Body of pancreas (tissue), 4 donors: Measurements from ENCODE around the gene CEACAM4. TPM values are rescaled to one million over a fixed set of nuclear protein-coding genes. Genes with fewer than 3 reads are reported as not detected.

ENCODE experiments used
- ATAC-seq: fragments of 150-250 bp; one replicate; pipeline ENCODE4 v1.9.1; 2016
- DNase-seq, 4 donors: peaks; one replicate each; pipeline ENCODE4 v3.0.0-alpha.2; 2019
- H3K27ac ChIP-seq, 4 donors: fragments of 200-600 bp; sonication (generic); 1 replicate in 3 of 4; 2 replicates in 1 of 4; pipeline versions ENCODE4 v1.5.1 to v1.6.1; 2016 to 2019; ENCODE audit warnings: mild to moderate bottlenecking in 1 of 4, mixed read lengths in 1 of 4, moderate library complexity in 1 of 4
- H3K27me3 ChIP-seq, 2 donors: fragments of 200-600 bp; sonication (generic); one replicate each; pipeline ENCODE4 v1.6.0; 2016; ENCODE audit warnings: mild to moderate bottlenecking in 1 of 2
- H3K36me3 ChIP-seq, 2 donors: fragments of 200-600 bp; sonication (generic); replicated peaks in 1 of 2; 2 replicates each; pipeline ENCODE4 v1.5.1; 2016; ENCODE audit warnings: low read depth in 2 of 2; ENCODE audit not compliant: insufficient read depth in 1 of 2
- H3K4me1 ChIP-seq: fragments of 200-600 bp; sonication (generic); one replicate; pipeline ENCODE4 v1.6.0; 2016
- H3K4me3 ChIP-seq, 2 donors: fragments of 200-600 bp; sonication (generic); 1 replicate in 1 of 2; 2 replicates in 1 of 2; pipeline ENCODE4 v1.5.1; 2016 to 2019
- H3K9me3 ChIP-seq, 3 donors: fragments of 200-600 bp; sonication (generic); 1 replicate in 2 of 3; 2 replicates in 1 of 3; pipeline ENCODE4 v1.5.1; 2016
- POLR2A ChIP-seq, 3 donors: fragments of 450-650 bp; IDR thresholded peaks; one replicate each; pipeline ENCODE4 v1.6.1; 2016; ENCODE audit warnings: antibody characterized with exemption in 3 of 3, mild to moderate bottlenecking in 2 of 3
- WGBS, 2 donors: methylation state at CpG; one replicate each; pipeline ENCODE4 v1.1.5; 2017; 5-methylcytosine and 5-hydroxymethylcytosine counted together
- intact Hi-C: fragments of 100-400 bp; cut with DNase I; formaldehyde crosslinking; loops from one replicate; pipeline ENCODE4 v1.15.1; 2023
- total RNA-seq, 2 donors: library from RNA; depleted of rRNA; stranded (reverse); fragments of >200 nt; gene quantifications; one replicate each; pipeline ENCODE4 v1.1.0, GENCODE V29; 2016
- TF ChIP-seq, protein P1 (sequence below), 7 experiments: fragments of 450-650 bp in 4 of 7; fragments of 200-600 bp in 3 of 7; sonication (generic) in 3 of 7; IDR thresholded peaks; one replicate each; pipeline ENCODE4 v1.5.1; 2016 to 2019; ENCODE audit warnings: antibody characterized with exemption in 7 of 7

Gene CEACAM4
- total RNA-seq, 2 donors from 2014 or later: 1.8 TPM; not detected in 1

DNA sequence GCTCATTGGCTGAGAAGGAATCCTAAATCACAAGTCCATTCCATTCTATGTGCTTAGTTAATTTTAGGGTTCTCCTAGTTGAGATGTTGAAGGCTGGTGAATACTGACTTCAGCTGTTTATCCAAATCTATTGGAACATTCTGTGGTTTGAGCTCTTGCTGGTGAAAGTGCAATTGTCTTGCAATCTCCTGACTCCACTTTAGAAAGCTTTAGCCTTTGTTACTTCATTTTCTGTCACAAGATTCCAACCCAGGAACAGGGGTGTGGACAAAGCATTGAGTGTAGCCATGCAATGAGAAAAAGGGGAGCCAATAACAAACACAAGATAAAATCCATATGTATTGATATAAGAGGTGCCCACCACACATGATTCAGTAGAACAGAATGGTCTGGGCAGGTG, 35.9 kb downstream of the CEACAM4 start:
- Histone ChIP-seq H3K4me1 (no peaks in the 10 kb centered on the region), H3K36me3 (no peaks in the 10 kb centered on the region), H3K27ac (no peak overlapping the region), H3K27me3 (no peaks in the 10 kb centered on the region), H3K4me3 (no peak overlapping the region), H3K9me3 (no peaks in the 10 kb centered on the region)
- TF ChIP-seq POLR2A (IDR thresholded peaks at IDR 0.05): no peak
- TF ChIP-seq, protein P1, sequence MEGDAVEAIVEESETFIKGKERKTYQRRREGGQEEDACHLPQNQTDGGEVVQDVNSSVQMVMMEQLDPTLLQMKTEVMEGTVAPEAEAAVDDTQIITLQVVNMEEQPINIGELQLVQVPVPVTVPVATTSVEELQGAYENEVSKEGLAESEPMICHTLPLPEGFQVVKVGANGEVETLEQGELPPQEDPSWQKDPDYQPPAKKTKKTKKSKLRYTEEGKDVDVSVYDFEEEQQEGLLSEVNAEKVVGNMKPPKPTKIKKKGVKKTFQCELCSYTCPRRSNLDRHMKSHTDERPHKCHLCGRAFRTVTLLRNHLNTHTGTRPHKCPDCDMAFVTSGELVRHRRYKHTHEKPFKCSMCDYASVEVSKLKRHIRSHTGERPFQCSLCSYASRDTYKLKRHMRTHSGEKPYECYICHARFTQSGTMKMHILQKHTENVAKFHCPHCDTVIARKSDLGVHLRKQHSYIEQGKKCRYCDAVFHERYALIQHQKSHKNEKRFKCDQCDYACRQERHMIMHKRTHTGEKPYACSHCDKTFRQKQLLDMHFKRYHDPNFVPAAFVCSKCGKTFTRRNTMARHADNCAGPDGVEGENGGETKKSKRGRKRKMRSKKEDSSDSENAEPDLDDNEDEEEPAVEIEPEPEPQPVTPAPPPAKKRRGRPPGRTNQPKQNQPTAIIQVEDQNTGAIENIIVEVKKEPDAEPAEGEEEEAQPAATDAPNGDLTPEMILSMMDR (IDR thresholded peaks at IDR 0.05): no peak
- DNase-seq (no peak), ATAC-seq (no peak)
- intact Hi-C loops: no loop called here

DNA sequence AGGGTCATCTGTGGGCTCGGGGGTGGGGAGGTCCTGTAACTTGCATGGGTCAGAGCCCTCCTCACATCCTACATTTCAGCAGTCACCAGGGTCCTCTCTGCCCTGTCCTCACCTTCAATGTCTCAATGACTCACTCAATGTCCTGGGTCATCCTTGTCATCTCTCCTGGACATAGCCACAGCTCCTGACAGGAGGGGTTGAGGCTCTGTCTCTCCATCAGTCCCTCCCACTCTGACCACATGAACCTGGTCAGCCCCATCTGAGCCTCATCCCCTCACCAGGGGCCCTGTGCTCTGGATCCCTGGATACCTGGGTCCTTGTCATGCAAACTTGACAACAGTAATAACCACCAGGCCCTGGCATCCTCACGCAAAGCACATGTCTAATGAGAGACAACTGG, 37.5 kb downstream of the CEACAM4 start:
- no peak for TF ChIP-seq POLR2A (IDR thresholded peaks at IDR 0.05)
- TF ChIP-seq, protein P1 (IDR thresholded peaks at IDR 0.05): no peak
- Histone ChIP-seq H3K9me3 (no peaks in the 10 kb centered on the region), H3K27ac (no peak overlapping the region), H3K4me3 (no peak overlapping the region), H3K36me3 (no peaks in the 10 kb centered on the region), H3K4me1 (no peaks in the 10 kb centered on the region), H3K27me3 (no peaks in the 10 kb centered on the region)
- ATAC-seq: no peak
- no peak for DNase-seq
- intact Hi-C loops: no loop called here
- 21 to 36% methylated on average over 2 of the region's 2 CpGs for WGBS, 2 donors

DNA sequence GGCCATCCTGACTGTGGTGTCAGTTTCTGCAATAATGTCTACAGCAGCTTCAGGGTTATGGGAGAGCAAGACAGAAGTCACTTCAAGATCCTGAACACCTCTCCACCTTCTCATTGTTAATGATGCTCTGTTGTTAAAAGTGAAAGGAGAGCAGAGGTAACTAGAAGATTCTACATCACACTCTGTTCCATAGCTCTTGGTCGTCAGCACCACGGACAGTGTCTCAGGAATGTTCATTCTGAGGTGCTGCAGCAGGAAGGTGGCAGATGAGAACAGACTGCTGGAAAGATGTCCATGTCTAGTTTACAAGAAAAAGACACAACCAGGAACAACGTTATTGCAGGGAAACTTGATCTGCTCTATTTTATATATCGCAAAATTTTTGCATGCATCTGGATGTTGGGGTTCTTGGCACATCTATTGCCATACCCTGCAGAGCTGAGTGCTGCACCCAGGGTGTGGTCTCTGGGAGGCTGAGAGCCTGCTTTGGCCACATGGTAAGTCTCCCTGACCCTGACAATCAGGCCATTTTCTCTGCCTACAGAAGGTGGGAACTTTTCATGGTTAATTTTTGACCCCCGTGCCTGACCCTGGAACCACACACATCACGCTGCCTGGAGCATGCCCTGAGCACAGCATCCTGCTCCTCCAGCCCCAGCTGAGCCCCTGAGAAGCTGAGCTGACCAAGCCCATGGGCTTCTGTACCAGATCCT, 38.2 kb downstream of the CEACAM4 start:
- 19 to 27% methylated on average over 6 of the region's 6 CpGs for WGBS, 2 donors
- Histone ChIP-seq H3K36me3 (no peaks in the 10 kb centered on the region), H3K9me3 (no peaks in the 10 kb centered on the region), H3K4me3 (no peak overlapping the region), H3K27ac (no peak overlapping the region), H3K27me3 (no peaks in the 10 kb centered on the region), H3K4me1 (no peaks in the 10 kb centered on the region)
- ATAC-seq: no peak
- no peak for TF ChIP-seq POLR2A (IDR thresholded peaks at IDR 0.05)
- TF ChIP-seq, protein P1 (IDR thresholded peaks at IDR 0.05): no peak
- intact Hi-C loops: no loop called here
- peak in 2 of 4 donors; percentile 39 to 47 for DNase-seq

DNA sequence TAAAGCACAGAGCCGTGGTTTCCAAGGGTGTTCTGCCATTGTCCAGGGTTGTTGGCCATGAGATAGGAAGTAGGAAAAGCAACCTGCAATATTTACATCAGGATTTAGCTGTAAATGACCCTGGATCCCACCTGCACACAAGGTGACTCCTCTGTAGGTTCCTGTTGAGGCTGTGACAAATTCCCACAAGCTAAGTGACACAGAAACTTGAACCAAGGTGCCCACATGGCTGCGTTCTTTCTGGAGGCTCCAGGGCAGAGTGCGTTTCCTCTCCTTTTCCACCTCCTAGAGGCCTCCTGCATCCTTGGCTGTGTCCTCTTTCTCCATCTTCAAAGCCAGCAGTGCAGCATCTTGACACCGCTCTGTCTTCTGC, 39.0 kb downstream of the CEACAM4 start:
- WGBS, 2 donors: 33 to 61% methylated on average over 4 of the region's 4 CpGs
- Histone ChIP-seq H3K4me3 (no peak overlapping the region), H3K4me1 (no peaks in the 10 kb centered on the region), H3K27me3 (no peaks in the 10 kb centered on the region), H3K9me3 (no peaks in the 10 kb centered on the region), H3K27ac (no peak overlapping the region), H3K36me3 (no peaks in the 10 kb centered on the region)
- intact Hi-C loops: no loop called here
- DNase-seq (no peak), ATAC-seq (no peak)
- TF ChIP-seq, protein P1 (IDR thresholded peaks at IDR 0.05): no peak
- no peak for TF ChIP-seq POLR2A (IDR thresholded peaks at IDR 0.05)
